C4-2B (cell line): ENCODE measurements around the gene EPB41.

ENCODE experiments used
- H3K27ac ChIP-seq: fragments of 450-650 bp; 2 replicates; pipeline ENCODE4 v1.5.1; 2017
- ZFX ChIP-seq: fragments of 450-650 bp; IDR thresholded peaks from 2 replicates; pipeline ENCODE4 v1.6.1; 2017
- TF ChIP-seq, protein P1 (sequence below): fragments of 450-650 bp; conservative IDR thresholded peaks from 2 replicates; pipeline ENCODE4 v1.5.1; 2017; ENCODE audit warnings: mild to moderate bottlenecking

Gene EPB41

GRCh38 chr1:28900562-28900961 lies 13.8 kb upstream of the EPB41 start:
- H3K27ac ChIP-seq: no peak overlapping the region
- TF ChIP-seq, protein P1, sequence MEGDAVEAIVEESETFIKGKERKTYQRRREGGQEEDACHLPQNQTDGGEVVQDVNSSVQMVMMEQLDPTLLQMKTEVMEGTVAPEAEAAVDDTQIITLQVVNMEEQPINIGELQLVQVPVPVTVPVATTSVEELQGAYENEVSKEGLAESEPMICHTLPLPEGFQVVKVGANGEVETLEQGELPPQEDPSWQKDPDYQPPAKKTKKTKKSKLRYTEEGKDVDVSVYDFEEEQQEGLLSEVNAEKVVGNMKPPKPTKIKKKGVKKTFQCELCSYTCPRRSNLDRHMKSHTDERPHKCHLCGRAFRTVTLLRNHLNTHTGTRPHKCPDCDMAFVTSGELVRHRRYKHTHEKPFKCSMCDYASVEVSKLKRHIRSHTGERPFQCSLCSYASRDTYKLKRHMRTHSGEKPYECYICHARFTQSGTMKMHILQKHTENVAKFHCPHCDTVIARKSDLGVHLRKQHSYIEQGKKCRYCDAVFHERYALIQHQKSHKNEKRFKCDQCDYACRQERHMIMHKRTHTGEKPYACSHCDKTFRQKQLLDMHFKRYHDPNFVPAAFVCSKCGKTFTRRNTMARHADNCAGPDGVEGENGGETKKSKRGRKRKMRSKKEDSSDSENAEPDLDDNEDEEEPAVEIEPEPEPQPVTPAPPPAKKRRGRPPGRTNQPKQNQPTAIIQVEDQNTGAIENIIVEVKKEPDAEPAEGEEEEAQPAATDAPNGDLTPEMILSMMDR: no peak
- no peak for TF ChIP-seq ZFX

DNA sequence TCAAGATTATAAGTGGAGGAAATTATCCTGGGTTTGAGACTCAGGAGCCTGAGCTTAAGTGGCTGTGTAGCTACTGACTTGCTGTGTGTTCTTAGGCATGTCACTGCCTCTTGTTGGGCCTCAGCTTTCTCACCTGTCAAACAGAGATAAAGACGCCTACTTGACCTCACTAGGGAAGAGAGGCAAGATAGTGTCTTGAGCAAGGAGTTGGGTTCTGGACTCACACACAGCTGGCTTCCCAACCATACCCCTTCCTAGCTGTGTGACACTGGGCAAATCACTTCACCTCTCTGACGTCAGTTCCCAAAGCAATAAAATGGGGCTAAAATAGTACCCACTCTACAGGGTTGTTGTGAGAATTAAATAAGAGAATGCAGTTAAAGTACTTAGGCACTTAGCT lies 11.6 kb upstream of the EPB41 start:
- TF ChIP-seq, protein P1: no peak
- TF ChIP-seq ZFX: no peak
- no peak overlapping the region for H3K27ac ChIP-seq

GRCh38 chr1:28905921-28906666 lies 8.3 kb upstream of the EPB41 start:
- no peak overlapping the region for H3K27ac ChIP-seq
- TF ChIP-seq ZFX: no peak
- TF ChIP-seq, protein P1: no peak

- TF ChIP-seq, protein P1: no peak
- no peak for TF ChIP-seq ZFX
- no peak overlapping the region for H3K27ac ChIP-seq
These were observed 5.2 kb upstream of the EPB41 start for GRCh38 chr1:28909198-28909597.

- TF ChIP-seq ZFX: no peak
- TF ChIP-seq, protein P1: no peak
- no peak overlapping the region for H3K27ac ChIP-seq
These were observed 3.8 kb upstream of the EPB41 start for GRCh38 chr1:28910379-28911115.

GRCh38 chr1:28913786-28914227 lies 562 bp upstream of the EPB41 start:
- TF ChIP-seq, protein P1: no peak
- TF ChIP-seq ZFX: no peak
- peak overlapping the region; percentile 74 for H3K27ac ChIP-seq
